ENCODE results near the gene CD200. TPM values are rescaled to one million over a fixed set of nuclear protein-coding genes. Genes with fewer than 3 reads are reported as not detected.

Gene CD200
- total RNA-seq, 1 donor from 2014 or later = 4.4 TPM

GRCh38 chr3:112307557-112307956, 25.4 kb upstream of the CD200 start:
- Histone ChIP-seq H3K36me3 (no peaks in the 10 kb centered on the region), H3K4me1 (peaks cover 24% of the 10 kb centered on the region), H3K4me3 (no peak overlapping the region), H3K27me3 (ENCODE audit: low read depth) (no peaks in the 10 kb centered on the region), H3K27ac (no peak overlapping the region), H3K9me3 (no peaks in the 10 kb centered on the region)
- DNase-seq (no peak), ATAC-seq (no peak)
- TF ChIP-seq, protein P1, sequence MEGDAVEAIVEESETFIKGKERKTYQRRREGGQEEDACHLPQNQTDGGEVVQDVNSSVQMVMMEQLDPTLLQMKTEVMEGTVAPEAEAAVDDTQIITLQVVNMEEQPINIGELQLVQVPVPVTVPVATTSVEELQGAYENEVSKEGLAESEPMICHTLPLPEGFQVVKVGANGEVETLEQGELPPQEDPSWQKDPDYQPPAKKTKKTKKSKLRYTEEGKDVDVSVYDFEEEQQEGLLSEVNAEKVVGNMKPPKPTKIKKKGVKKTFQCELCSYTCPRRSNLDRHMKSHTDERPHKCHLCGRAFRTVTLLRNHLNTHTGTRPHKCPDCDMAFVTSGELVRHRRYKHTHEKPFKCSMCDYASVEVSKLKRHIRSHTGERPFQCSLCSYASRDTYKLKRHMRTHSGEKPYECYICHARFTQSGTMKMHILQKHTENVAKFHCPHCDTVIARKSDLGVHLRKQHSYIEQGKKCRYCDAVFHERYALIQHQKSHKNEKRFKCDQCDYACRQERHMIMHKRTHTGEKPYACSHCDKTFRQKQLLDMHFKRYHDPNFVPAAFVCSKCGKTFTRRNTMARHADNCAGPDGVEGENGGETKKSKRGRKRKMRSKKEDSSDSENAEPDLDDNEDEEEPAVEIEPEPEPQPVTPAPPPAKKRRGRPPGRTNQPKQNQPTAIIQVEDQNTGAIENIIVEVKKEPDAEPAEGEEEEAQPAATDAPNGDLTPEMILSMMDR (IDR thresholded peaks at IDR 0.05) = no peak
- intact Hi-C loops (cut with DNase I) = no loop called here

GRCh38 chr3:112308151-112308911, 24.6 kb upstream of the CD200 start:
- H3K9me3 ChIP-seq = no peaks in the 10 kb centered on the region
- intact Hi-C loops (cut with DNase I) = no loop called here
- ATAC-seq (peak; percentile 64 to 79), DNase-seq (no peak)
- no peak overlapping the region for H3K27ac ChIP-seq
- peaks cover 16% of the 10 kb centered on the region for H3K4me1 ChIP-seq
- H3K27me3 ChIP-seq (ENCODE audit: low read depth) = no peaks in the 10 kb centered on the region
- H3K4me3 ChIP-seq = no peak overlapping the region
- no peaks in the 10 kb centered on the region for H3K36me3 ChIP-seq
- TF ChIP-seq, protein P1 (IDR thresholded peaks at IDR 0.05) = no peak

DNA sequence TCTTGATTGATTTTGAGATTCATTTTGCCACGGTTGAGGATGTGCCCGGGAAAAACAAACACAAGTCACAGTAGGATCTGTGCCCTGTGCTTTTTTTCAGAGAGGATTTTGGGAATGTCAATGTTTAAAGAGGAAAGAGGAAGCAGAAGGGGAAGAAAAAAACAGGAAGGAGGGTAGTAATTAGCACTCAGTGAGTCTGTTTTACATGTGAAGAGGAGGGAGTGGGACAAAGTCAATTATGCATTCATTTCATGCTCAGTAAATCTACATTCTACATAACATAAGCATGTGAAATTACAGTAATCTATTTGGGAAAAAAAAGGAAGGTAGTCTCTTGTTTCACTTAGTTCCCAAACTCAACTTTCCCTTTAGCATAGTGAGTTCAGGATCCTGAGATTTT, 18.3 kb upstream of the CD200 start:
- H3K9me3 ChIP-seq = no peaks in the 10 kb centered on the region
- H3K27me3 ChIP-seq (ENCODE audit: low read depth) = no peaks in the 10 kb centered on the region
- no peak for DNase-seq
- H3K36me3 ChIP-seq = no peaks in the 10 kb centered on the region
- no peak overlapping the region for H3K4me3 ChIP-seq
- no peak for ATAC-seq
- TF ChIP-seq, protein P1 (IDR thresholded peaks at IDR 0.05) = no peak
- intact Hi-C loops (cut with DNase I) = no loop called here
- no peaks in the 10 kb centered on the region for H3K4me1 ChIP-seq
- H3K27ac ChIP-seq = no peak overlapping the region

DNA sequence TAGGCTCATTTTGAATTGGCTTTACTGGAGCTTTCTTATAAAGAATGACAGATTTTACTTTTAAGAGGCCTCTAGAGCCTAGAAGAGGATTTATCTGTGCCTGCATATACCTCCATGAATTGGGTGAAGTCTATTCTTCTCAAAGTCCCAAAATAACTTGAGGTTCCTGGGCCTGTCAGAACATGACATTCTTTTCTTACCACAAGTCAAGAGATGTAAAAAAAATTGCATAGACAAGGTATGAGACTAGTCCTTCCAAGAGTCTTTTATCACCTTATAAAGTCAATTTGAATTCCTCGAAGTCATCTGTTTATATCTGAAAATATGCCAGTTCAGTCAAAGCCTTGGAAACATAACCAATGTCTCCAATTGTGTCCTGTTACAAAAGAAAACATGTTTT, 17.2 kb upstream of the CD200 start:
- no peak overlapping the region for H3K4me3 ChIP-seq
- no peaks in the 10 kb centered on the region for H3K27me3 ChIP-seq (ENCODE audit: low read depth)
- no peak overlapping the region for H3K27ac ChIP-seq
- no peak for ATAC-seq
- H3K36me3 ChIP-seq = no peaks in the 10 kb centered on the region
- DNase-seq = no peak
- H3K9me3 ChIP-seq = no peaks in the 10 kb centered on the region
- no peaks in the 10 kb centered on the region for H3K4me1 ChIP-seq
- TF ChIP-seq, protein P1 (IDR thresholded peaks at IDR 0.05) = no peak
- intact Hi-C loops (cut with DNase I) = no loop called here

DNA sequence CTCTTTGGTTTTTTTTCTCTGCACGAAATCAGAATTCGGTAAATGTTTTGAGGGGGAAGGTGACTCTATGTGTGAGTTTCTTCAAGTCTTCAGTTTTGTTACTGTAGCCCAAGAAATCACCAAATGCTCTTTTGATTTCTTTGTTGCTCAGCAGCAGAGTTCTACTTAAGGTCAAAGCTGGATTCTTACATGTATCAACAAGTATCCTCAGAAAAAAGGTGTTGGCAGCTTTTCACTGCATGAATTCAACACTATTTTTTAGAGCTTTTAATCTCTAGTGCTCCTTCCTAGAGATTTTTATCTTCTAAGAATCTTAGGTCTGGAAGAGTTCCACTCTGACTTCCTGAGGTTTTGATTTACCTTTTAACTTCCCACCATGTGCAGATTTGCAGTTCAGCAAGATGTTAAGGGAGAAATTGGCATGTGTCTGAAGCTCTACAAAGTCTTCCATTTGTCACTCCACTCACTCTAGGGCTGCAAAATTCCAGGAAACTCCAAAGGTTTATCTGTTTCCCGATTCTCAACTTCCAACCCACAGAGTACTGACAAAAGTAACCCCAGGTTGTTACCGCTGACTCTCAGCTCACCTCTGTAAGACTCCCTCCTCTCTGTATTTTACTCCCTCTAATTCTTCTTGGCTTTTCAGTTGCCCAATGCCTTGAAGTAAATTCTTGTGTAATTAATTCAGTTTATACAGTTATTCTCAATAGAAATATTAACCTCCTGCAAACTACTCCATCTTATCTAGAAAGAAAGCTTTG, 13.3 kb upstream of the CD200 start:
- TF ChIP-seq, protein P1 (IDR thresholded peaks at IDR 0.05) = no peak

More for the DNA sequence above, 13.3 kb upstream of the CD200 start:
- intact Hi-C loops (cut with DNase I) = loop anchor here (10.0 kb wide), 1 partner anchor 215 kb away; no protein-coding TSS in a partner anchor
- Histone ChIP-seq H3K27ac (no peak overlapping the region), H3K4me3 (no peak overlapping the region), H3K36me3 (no peaks in the 10 kb centered on the region), H3K9me3 (no peaks in the 10 kb centered on the region), H3K4me1 (no peaks in the 10 kb centered on the region), H3K27me3 (ENCODE audit: low read depth) (no peaks in the 10 kb centered on the region)
- DNase-seq (no peak), ATAC-seq (no peak)
